Activated CD4-positive, alpha-beta T cell treated with anti-CD3 and anti-CD28 coated beads for 24 hours (primary cell): ENCODE results near the gene GBA2.

Experiments
- DNase-seq, 2 donors: peaks; one replicate each; pipeline ENCODE4 v3.0.0-alpha.2; 2020; ENCODE audit warnings: low read depth in 2 of 2

The GBA2 gene

DNA sequence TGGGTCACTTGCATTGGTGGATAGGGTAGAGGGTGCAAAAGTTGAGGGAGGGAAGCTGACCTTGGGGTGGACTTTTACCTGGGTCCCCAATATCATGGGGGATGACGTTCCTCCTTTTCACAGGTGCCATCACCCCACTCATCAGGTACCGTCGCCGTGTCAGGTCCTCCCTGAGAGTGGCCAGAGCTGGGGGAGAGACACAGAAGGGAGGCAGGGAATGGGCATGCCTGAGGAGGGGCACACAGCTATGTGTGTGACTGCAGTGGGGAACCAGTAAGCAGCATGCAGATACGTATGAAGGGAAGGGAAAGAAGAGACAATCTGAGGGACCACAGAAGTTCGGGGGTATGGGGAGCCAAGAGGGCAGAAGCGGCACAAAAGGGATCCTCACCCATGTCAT is 10.1 kb downstream of the GBA2 start:
- DNase-seq: no peak

DNA sequence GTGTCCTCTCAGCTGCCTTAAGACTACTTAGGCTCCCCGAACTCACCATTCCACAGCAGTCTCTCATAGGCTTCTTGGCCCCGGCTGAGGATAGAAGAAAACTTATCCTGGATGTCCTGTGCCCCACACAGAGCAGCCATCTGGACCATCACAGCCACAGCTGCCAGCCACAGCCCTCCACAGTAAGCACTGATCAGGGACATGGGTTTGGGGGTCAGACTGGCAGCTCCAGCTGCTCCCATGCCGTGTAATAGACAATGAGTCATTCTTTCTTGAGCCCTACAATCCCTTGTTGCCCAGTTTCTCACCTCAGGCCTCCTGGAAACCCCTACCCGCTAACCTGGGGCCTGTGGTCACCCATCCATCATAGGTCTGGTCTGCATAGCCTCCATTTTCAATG is 10.8 kb downstream of the GBA2 start:
- DNase-seq: no peak

GRCh38 chr9:35737143-35737542 is 11.9 kb downstream of the GBA2 start:
- DNase-seq: no peak

- no peak for DNase-seq
Measured at GRCh38 chr9:35736201-35736633, 12.8 kb downstream of the GBA2 start.

DNA sequence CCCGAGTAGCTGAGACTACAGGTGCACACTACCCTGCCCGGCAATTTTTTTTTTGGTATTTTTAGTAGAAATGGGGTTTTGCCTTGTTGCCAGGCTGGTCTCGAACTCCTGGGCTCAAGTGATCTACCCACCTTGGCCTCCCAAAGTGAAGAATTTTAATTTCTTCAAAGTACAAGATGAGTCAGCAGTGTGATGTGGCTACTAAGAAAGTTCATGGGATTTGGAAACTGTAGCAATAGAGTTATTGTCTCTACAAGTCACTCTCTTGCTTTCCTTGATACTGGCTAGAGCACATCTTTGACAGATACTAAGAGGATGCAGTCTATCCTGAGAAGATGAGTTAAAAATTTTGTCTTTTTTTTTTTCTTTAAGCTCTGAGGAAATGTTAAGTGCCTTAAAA is 14.9 kb downstream of the GBA2 start:
- no peak for DNase-seq

- DNase-seq: no peak
Measured at GRCh38 chr9:35732800-35733541, 16.1 kb downstream of the GBA2 start.

GRCh38 chr9:35732185-35732799 is 16.7 kb downstream of the GBA2 start, which contains the start of the genes CREB3 and TLN1:
TSS of gene CREB3 (plus strand) at chr9:35732666. CDS start at chr9:35732773, 107 bp downstream.
TSS of gene TLN1 (minus strand) at chr9:35732195. CDS start at chr9:35725694, 6,501 bp downstream.
- DNase-seq: peak; percentile 90 to 94

GRCh38 chr9:35731415-35732184 is 17.4 kb downstream of the GBA2 start:
- no peak for DNase-seq

- DNase-seq: no peak
Measured at GRCh38 chr9:35730486-35730854, 18.6 kb downstream of the GBA2 start.

GRCh38 chr9:35729700-35730485 is 19.1 kb downstream of the GBA2 start:
- DNase-seq: no peak

GRCh38 chr9:35729101-35729500 is 19.9 kb downstream of the GBA2 start:
- DNase-seq: no peak

DNA sequence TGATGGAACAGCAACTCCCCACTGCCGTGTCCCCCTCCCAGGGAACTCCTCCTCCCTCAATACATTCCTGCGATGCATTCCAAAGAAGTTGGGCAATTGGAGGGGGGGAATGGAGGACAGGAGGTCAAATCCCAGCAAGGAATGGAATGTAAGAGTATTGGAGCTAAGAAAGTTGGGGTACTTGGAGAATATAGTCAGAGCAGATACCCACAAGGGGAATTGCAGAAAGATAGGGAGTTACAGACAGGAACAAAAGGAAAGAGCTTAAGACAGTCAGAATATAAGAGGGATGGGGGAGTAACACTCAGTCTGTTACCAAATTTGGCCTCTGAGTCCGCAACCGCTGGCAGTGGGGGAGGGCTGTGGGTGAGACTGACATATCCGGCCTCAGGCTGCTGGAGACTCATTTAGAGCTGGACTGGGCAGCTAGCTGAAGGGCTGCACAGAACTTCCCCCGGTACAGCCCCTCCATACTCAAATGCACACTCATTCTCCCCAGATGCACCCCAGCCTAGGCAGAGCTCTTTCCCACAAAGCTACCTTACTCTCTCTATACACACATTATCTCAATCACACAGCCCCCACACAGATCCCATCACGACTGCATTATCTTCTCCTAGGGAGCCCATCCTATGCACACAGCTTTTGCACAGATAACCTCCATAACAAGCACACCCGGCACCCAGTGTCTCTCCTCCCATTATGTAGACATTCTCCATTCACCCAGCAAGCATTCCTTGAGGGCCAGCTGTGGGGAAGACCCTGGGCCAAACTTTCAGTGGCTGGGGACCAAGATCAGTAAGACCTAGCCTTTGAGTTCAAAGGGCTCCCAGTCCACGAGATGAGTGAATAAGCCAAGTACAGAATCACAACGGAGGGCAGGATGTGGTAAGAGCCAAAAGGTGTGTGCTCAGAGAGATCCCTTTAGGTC is 20.7 kb downstream of the GBA2 start:
- DNase-seq: no peak

- DNase-seq: no peak
Measured at GRCh38 chr9:35727676-35728040, 21.4 kb downstream of the GBA2 start.

DNA sequence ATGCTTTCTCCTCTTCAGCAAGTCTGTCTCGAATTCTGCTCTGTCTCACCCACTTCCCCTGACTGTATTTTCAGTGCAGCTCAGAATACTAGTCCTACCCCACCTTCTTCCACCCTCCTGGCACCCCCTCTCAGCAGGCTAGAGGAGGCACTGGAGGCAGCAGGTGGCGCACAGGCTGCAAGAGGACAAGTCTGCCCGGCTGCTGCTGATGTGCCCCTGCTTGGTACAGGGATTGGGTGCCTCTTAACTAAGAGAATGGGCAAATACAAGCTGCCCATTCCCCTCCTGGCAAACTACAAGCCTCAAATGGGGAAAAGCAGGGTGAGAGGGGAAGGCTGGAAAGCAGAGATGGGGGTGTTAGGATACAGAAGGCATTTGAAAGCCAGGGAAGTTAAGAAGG is 22.1 kb downstream of the GBA2 start:
- DNase-seq: no peak

- DNase-seq: no peak
Measured at GRCh38 chr9:35725362-35725761, 23.7 kb downstream of the GBA2 start.

GRCh38 chr9:35723908-35724307 is 25.1 kb downstream of the GBA2 start:
- no peak for DNase-seq

DNA sequence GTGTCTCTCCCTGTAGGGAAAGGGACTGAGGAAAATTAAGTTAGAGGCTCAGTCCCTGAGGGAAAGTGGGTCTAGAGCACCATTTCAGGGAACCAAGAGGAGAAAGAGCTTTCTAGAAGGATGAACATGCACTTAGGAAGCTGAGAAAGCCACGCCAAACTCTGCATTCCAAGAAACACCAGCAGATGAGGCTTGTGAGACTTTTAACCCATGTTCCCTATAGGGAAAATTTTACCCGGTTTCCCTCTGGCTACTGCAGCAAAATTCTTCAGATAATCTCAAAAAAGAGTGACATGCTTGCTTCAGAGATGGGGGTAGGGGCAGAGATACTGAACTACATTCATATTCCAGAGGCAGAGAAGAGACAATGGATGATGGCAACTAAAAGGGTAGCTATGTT is 25.6 kb downstream of the GBA2 start:
- DNase-seq: no peak

DNA sequence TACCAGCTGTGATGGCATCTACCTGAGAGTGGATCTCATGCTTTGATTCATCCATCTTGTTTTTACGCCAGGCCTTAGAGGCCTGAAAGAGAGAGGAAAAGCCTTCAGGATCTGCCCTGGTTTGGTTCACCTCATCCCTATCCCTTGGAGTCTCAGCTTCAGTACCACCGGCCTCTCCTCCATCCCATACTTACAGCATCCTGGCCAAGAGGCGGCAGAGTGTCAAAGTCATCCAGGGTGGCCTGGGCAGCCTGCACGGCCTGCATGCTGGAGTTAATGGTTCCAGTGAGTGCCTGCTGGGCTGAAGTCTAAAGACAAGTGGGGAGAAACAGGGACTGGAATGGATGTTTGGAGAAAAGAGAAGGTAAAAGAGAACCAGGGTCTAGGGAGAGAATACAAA is 29.5 kb downstream of the GBA2 start:
- DNase-seq: no peak

GRCh38 chr9:35718721-35719511 is 30.1 kb downstream of the GBA2 start:
- no peak for DNase-seq
